ENCODE data around the gene TADA2B.
A peak's percentile ranks its signal among the peaks of the same experiment; 100 is the strongest.

TADA2B gene

GRCh38 chr4:7049295-7049694 is 6.1 kb downstream of the TADA2B start:
- no peak overlapping the region for H3K4me3 Mint-ChIP-seq
- no peaks in the 10 kb centered on the region for H3K27me3 Mint-ChIP-seq (ENCODE audit: low read depth)
- H3K4me1 Mint-ChIP-seq = peaks cover 41% of the 10 kb centered on the region
- H3K9me3 Mint-ChIP-seq = no peaks in the 10 kb centered on the region
- H3K27ac Mint-ChIP-seq = no peak overlapping the region
- peaks cover 7% of the 10 kb centered on the region for H3K36me3 Mint-ChIP-seq (ENCODE audit: low read depth)
- no peak for TF ChIP-seq CTCF (IDR thresholded peaks at IDR 0.05; ENCODE audit: unreplicated experiment in 3 of 3)

GRCh38 chr4:7049739-7050138 is 6.6 kb downstream of the TADA2B start:
- peaks cover 10% of the 10 kb centered on the region for H3K36me3 Mint-ChIP-seq (ENCODE audit: low read depth)
- TF ChIP-seq CTCF (IDR thresholded peaks at IDR 0.05; ENCODE audit: unreplicated experiment in 3 of 3) = no peak
- no peak overlapping the region for H3K4me3 Mint-ChIP-seq

GRCh38 chr4:7050481-7051143 is 7.4 kb downstream of the TADA2B start:
- H3K27ac Mint-ChIP-seq = no peak overlapping the region
- peaks cover 28% of the 10 kb centered on the region for H3K4me1 Mint-ChIP-seq
- no peaks in the 10 kb centered on the region for H3K27me3 Mint-ChIP-seq (ENCODE audit: low read depth)
- no peaks in the 10 kb centered on the region for H3K9me3 Mint-ChIP-seq
- TF ChIP-seq CTCF (IDR thresholded peaks at IDR 0.05; ENCODE audit: unreplicated experiment in 3 of 3) = no peak
- no peak overlapping the region for H3K4me3 Mint-ChIP-seq
- H3K36me3 Mint-ChIP-seq (ENCODE audit: low read depth) = peaks cover 14% of the 10 kb centered on the region

More at GRCh38 chr4:7049739-7050138, 6.6 kb downstream of the TADA2B start:
- Mint-ChIP-seq H3K9me3 (no peaks in the 10 kb centered on the region), H3K27me3 (ENCODE audit: low read depth) (no peaks in the 10 kb centered on the region), H3K4me1 (peaks cover 37% of the 10 kb centered on the region), H3K27ac (no peak overlapping the region)

- no peaks in the 10 kb centered on the region for H3K9me3 Mint-ChIP-seq
Observed at GRCh38 chr4:7051144-7051495, 7.9 kb downstream of the TADA2B start.

GRCh38 chr4:7051905-7052304 is 8.7 kb downstream of the TADA2B start:
- H3K9me3 Mint-ChIP-seq = no peaks in the 10 kb centered on the region
- H3K27me3 Mint-ChIP-seq (ENCODE audit: low read depth) = no peaks in the 10 kb centered on the region
- H3K4me3 Mint-ChIP-seq = no peak overlapping the region
- TF ChIP-seq CTCF (IDR thresholded peaks at IDR 0.05; ENCODE audit: unreplicated experiment in 3 of 3) = no peak
- peaks cover 22% of the 10 kb centered on the region for H3K36me3 Mint-ChIP-seq (ENCODE audit: low read depth)
- H3K27ac Mint-ChIP-seq = no peak overlapping the region
- H3K4me1 Mint-ChIP-seq = peaks cover 15% of the 10 kb centered on the region

More at GRCh38 chr4:7051144-7051495, 7.9 kb downstream of the TADA2B start:
- Mint-ChIP-seq H3K36me3 (ENCODE audit: low read depth) (peaks cover 19% of the 10 kb centered on the region), H3K27me3 (ENCODE audit: low read depth) (no peaks in the 10 kb centered on the region), H3K27ac (no peak overlapping the region), H3K4me1 (peaks cover 23% of the 10 kb centered on the region), H3K4me3 (no peak overlapping the region)
- no peak for TF ChIP-seq CTCF (IDR thresholded peaks at IDR 0.05; ENCODE audit: unreplicated experiment in 3 of 3)

GRCh38 chr4:7052313-7052712 is 9.1 kb downstream of the TADA2B start:
- Mint-ChIP-seq H3K27me3 (ENCODE audit: low read depth) (no peaks in the 10 kb centered on the region), H3K27ac (peak overlapping the region in 1 of 3 experiments; percentile 74), H3K9me3 (no peaks in the 10 kb centered on the region), H3K4me1 (peaks cover 11% of the 10 kb centered on the region), H3K36me3 (ENCODE audit: low read depth) (peaks cover 22% of the 10 kb centered on the region), H3K4me3 (no peak overlapping the region)
- TF ChIP-seq CTCF (IDR thresholded peaks at IDR 0.05; ENCODE audit: unreplicated experiment in 3 of 3) = no peak
